B cell (primary cell): ENCODE measurements around the gene RBM33. TPM values are rescaled to one million over a fixed set of nuclear protein-coding genes. Genes with fewer than 3 reads are reported as not detected.
A peak's percentile ranks its signal among the peaks of the same experiment; 100 is the strongest.

Experiments used
- ATAC-seq: fragments of 200-7000 bp; cut with Tn5 transposase; one replicate; pipeline ENCODE4 v1.10.0; 2021; ENCODE audit warnings: low read depth, mild to moderate bottlenecking, moderate number of reproducible peaks, moderate library complexity
- CTCF ChIA-PET: fragments of 350-600 bp; sonication (Branson Sonifier 250); formaldehyde crosslinking; loops from one replicate; lab custom pipeline; 2021; ENCODE audit warnings: antibody characterized with exemption, inconsistent platforms; lab: Charles Lee
- POLR2A ChIA-PET: fragments of 350-600 bp; sonication (Branson Sonifier 250); formaldehyde crosslinking; loops from one replicate; lab custom pipeline; 2021; ENCODE audit warnings: antibody characterized with exemption; lab: Charles Lee
- DNase-seq: peaks from one replicate; pipeline ENCODE4 v3.0.0; 2013
- H2AFZ ChIP-seq: 2 replicates; pipeline ENCODE4 v1.6.1; 2012; ENCODE audit warnings: mild to moderate bottlenecking, low read depth, low read length; ENCODE audit not compliant: insufficient read depth, poor library complexity, severe bottlenecking
- H3K27ac ChIP-seq, 2 donors: 1 replicate in 1 of 2; 2 replicates in 1 of 2; pipeline ENCODE4 v1.5.1; 2012 to 2013; ENCODE audit warnings: low read length in 2 of 2, mild to moderate bottlenecking in 2 of 2, moderate library complexity in 1 of 2
- H3K27me3 ChIP-seq, 4 experiments: fragments of 200-600 bp in 1 of 4; sonication (generic) in 1 of 4; replicated peaks in 1 of 4; 1 replicate in 2 of 4; 2 replicates in 2 of 4; pipeline versions ENCODE4 v1.6.1 to v1.7.0; 2013 to 2016; ENCODE audit warnings: low read length in 3 of 4, mild to moderate bottlenecking in 2 of 4, mixed read lengths in 1 of 4, moderate library complexity in 1 of 4; ENCODE audit not compliant: insufficient read depth in 4 of 4, control insufficient read depth in 3 of 4; ENCODE audit errors: control extremely low read depth in 1 of 4
- H3K36me3 ChIP-seq, 2 experiments: replicated peaks in 1 of 2; 1 replicate in 1 of 2; 2 replicates in 1 of 2; pipeline versions ENCODE4 v1.6.1 to v1.7.1; 2013; ENCODE audit warnings: low read length in 1 of 2; ENCODE audit not compliant: insufficient read depth in 2 of 2, control insufficient read depth in 1 of 2; ENCODE audit errors: control extremely low read depth in 1 of 2, extremely low read depth in 1 of 2
- H3K4me1 ChIP-seq, 2 donors: fragments of 200-600 bp in 1 of 2; sonication (generic) in 1 of 2; 1 replicate in 1 of 2; 2 replicates in 1 of 2; pipeline versions ENCODE4 v1.5.1 to v1.6.1; 2013 to 2017; ENCODE audit warnings: low read length in 2 of 2; ENCODE audit not compliant: control insufficient read depth in 2 of 2, insufficient read depth in 2 of 2
- H3K4me2 ChIP-seq: replicated peaks from 2 replicates; pipeline ENCODE3; 2012; ENCODE audit warnings: mild to moderate bottlenecking, low read depth, low read length; ENCODE audit not compliant: poor library complexity, severe bottlenecking
- H3K4me3 ChIP-seq, 5 experiments: fragments of 200-600 bp in 1 of 5; sonication (generic) in 1 of 5; 1 replicate in 3 of 5; 2 replicates in 2 of 5; pipeline versions ENCODE4 v1.5.1 to v1.7.0; 2011 to 2016; ENCODE audit warnings: low read length in 4 of 5, mild to moderate bottlenecking in 4 of 5, low read depth in 2 of 5, control low read depth in 1 of 5, moderate library complexity in 1 of 5; ENCODE audit not compliant: insufficient read depth in 1 of 5; ENCODE audit errors: control extremely low read depth in 1 of 5, extremely low read depth in 1 of 5
- H3K79me2 ChIP-seq: fragments of 200-600 bp; sonication (generic); one replicate; pipeline ENCODE4 v1.6.0; 2016; ENCODE audit warnings: low read length; ENCODE audit not compliant: control insufficient read depth, insufficient read depth
- H3K9ac ChIP-seq: fragments of 200-600 bp; sonication (generic); 2 replicates; pipeline ENCODE4 v1.6.1; 2017; ENCODE audit warnings: mild to moderate bottlenecking, low read length, moderate library complexity
- H3K9me3 ChIP-seq, 3 donors: one replicate each; pipeline versions ENCODE4 v1.6.1 to v1.7.1; 2013; ENCODE audit warnings: low read length in 2 of 3; ENCODE audit not compliant: control insufficient read depth in 2 of 3, insufficient read depth in 1 of 3; ENCODE audit errors: control extremely low read depth in 1 of 3
- H4K20me1 ChIP-seq: 2 replicates; pipeline ENCODE4 v1.6.0; 2012; ENCODE audit warnings: mild to moderate bottlenecking, low read length; ENCODE audit not compliant: insufficient read depth, control insufficient read depth, poor library complexity, severe bottlenecking
- H3K27ac Mint-ChIP-seq: one replicate; pipeline ENCODE4 v1.8.0; 2021; ENCODE audit warnings: mixed read lengths
- H3K27me3 Mint-ChIP-seq: one replicate; pipeline ENCODE4 v1.8.0; 2021; ENCODE audit warnings: mixed read lengths
- H3K4me1 Mint-ChIP-seq: one replicate; pipeline ENCODE4 v1.8.0; 2021; ENCODE audit warnings: mixed read lengths
- H3K4me3 Mint-ChIP-seq: one replicate; pipeline ENCODE4 v1.8.0; 2021; ENCODE audit warnings: mixed read lengths
- H3K9me3 Mint-ChIP-seq: one replicate; pipeline ENCODE4 v1.8.0; 2022; ENCODE audit warnings: mixed read lengths; ENCODE audit not compliant: insufficient read depth
- EZH2 ChIP-seq: IDR thresholded peaks from 2 replicates; pipeline ENCODE4 v1.6.1; 2012; ENCODE audit warnings: borderline replicate concordance, low read depth, mild to moderate bottlenecking, moderate library complexity, low read length; ENCODE audit not compliant: insufficient read depth, poor library complexity, severe bottlenecking
- WGBS: methylation state at CpG from one replicate; pipeline ENCODE4 v1.1.5; 2013; ENCODE audit warnings: missing lambda C conversion rate; ENCODE audit not compliant: insufficient coverage; 5-methylcytosine and 5-hydroxymethylcytosine counted together
- intact Hi-C: fragments of 100-400 bp; cut with micrococcal nuclease; formaldehyde crosslinking; loops from one replicate; pipeline ENCODE4 v1.10.0; 2022
- polyA plus RNA-seq: library from polyadenylated mRNA; depleted of rRNA; stranded (reverse); fragments of >200 nt; gene quantifications from 2 replicates; pipeline ENCODE4 v1.2.3, GENCODE V29; 2012
- total RNA-seq, 2 donors: library from RNA; stranded (reverse); fragments of 120-200 nt in 1 of 2; gene quantifications; 1 replicate in 1 of 2; 2 replicates in 1 of 2; pipeline versions ENCODE4 v1.2.3 to v1.2.4, GENCODE V29; 2013 to 2022
- TF ChIP-seq, protein P1 (sequence below): fragments of 200-600 bp; IDR thresholded peaks from one replicate; pipeline ENCODE4 v1.8.0; 2022; ENCODE audit warnings: antibody characterized with exemption, mild to moderate bottlenecking

The RBM33 gene
- total and polyA plus RNA-seq, 2 donors (not counting 1 experiment from before 2014, with no cell fraction given): 33.5 to 189 TPM

DNA sequence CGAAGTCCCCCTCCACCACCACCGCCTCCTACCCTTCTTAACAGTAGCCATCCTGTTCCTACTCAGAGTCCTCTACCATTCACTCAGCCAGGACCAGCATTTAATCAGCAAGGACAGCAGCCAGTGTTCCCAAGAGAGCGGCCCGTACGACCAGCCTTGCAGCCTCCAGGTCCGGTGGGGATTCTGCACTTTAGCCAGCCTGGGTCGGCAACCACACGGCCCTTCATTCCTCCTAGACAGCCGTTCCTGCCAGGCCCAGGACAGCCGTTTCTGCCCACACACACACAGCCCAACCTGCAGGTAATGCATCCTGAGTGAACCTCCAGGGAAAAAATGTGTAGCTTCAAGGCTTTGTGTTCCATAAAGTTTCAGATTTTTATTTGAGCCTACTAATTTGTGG lies 93.6 kb downstream of the RBM33 start:
- H4K20me1 ChIP-seq: peaks cover 7% of the 10 kb centered on the region
- H3K27me3 ChIP-seq: no peaks in the 10 kb centered on the region
- ATAC-seq: no peak
- POLR2A ChIA-PET: no interaction called here
- CTCF ChIA-PET: interaction anchor here (1.0 to 14.4 kb wide), 3 partner anchors 14 to 141 kb away, joined by 3 to 242 read pairs (median 3); no protein-coding TSS in a partner anchor
- peaks cover 37% of the 10 kb centered on the region for H3K79me2 ChIP-seq
- H3K4me1 Mint-ChIP-seq: peaks cover 46% of the 10 kb centered on the region
- intact Hi-C loops: loop anchor here (1.0 kb wide), 2 partner anchors 140 to 811 kb away; no protein-coding TSS in a partner anchor
- H3K27me3 Mint-ChIP-seq: no peaks in the 10 kb centered on the region
- H3K9me3 ChIP-seq: peaks cover 0 to 3% (median 0%) of the 10 kb centered on the region in 3 donors
- H3K4me2 ChIP-seq: no peak overlapping the region
- peaks cover 11 to 15% of the 10 kb centered on the region in 2 donors for H3K4me1 ChIP-seq
- no peak overlapping the region for H3K27ac ChIP-seq
- H3K27ac Mint-ChIP-seq: no peak overlapping the region
- H3K4me3 ChIP-seq: no peak overlapping the region
- TF ChIP-seq, protein P1, sequence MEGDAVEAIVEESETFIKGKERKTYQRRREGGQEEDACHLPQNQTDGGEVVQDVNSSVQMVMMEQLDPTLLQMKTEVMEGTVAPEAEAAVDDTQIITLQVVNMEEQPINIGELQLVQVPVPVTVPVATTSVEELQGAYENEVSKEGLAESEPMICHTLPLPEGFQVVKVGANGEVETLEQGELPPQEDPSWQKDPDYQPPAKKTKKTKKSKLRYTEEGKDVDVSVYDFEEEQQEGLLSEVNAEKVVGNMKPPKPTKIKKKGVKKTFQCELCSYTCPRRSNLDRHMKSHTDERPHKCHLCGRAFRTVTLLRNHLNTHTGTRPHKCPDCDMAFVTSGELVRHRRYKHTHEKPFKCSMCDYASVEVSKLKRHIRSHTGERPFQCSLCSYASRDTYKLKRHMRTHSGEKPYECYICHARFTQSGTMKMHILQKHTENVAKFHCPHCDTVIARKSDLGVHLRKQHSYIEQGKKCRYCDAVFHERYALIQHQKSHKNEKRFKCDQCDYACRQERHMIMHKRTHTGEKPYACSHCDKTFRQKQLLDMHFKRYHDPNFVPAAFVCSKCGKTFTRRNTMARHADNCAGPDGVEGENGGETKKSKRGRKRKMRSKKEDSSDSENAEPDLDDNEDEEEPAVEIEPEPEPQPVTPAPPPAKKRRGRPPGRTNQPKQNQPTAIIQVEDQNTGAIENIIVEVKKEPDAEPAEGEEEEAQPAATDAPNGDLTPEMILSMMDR: no peak
- no peak for TF ChIP-seq EZH2
- no peak overlapping the region for H3K9ac ChIP-seq
- 98% methylated on average over 8 of the region's 10 CpGs for WGBS
- no peak for DNase-seq
- H3K4me3 Mint-ChIP-seq: no peak overlapping the region
- H3K36me3 ChIP-seq: peaks cover 3 to 59% of the 10 kb centered on the region in 2 experiments
- H3K9me3 Mint-ChIP-seq: no peaks in the 10 kb centered on the region
- H2AFZ ChIP-seq: no peak overlapping the region

DNA sequence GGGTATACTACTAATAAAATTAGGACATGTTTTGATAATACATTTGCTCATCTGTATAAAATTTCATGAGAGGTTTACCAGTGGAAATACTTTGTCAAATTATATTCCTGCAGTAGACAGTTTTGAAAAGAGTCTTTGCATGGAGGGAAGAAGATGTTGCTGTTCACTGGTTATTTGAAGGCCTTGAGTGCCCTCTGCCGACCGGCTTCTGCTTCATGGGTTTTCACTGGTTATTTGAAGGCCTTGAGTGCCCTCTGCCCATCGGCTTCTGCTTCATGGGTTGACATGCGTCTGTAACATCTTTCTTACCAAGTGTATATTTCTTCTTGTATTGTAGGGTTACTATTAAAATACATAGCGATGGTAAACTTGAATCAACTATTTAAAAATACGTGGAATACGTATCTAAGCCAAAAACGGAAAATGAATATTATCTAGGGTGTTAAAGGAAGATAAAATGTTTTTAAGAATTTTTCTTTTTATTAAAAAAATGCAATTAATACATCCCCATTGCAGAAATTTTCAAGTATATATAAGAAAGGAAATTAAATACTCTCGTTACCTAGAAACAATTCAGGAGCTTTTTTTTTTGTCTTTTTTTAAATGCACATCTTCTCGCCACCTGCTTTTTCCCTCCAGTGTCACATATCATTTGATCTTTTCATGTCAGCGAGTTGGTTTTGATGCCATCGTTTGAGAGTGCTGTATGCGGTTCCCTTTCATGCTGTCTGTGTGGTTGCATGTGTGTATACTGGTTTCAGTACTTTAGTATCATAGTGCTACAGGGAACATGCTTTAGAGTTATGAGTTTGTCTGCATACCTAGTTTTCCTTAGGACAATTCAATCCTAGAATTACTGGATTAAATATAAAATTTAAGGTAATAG lies 94.4 kb downstream of the RBM33 start:
- Histone ChIP-seq H3K4me2 (no peak overlapping the region), H3K4me3 (no peak overlapping the region), H3K9me3 (peaks cover 0 to 3% (median 0%) of the 10 kb centered on the region in 3 donors), H2AFZ (no peak overlapping the region), H3K79me2 (peaks cover 35% of the 10 kb centered on the region), H4K20me1 (peaks cover 7% of the 10 kb centered on the region), H3K27me3 (no peaks in the 10 kb centered on the region), H3K27ac (no peak overlapping the region), H3K4me1 (peaks cover 3 to 7% of the 10 kb centered on the region in 2 donors), H3K36me3 (peaks cover 7 to 63% of the 10 kb centered on the region in 2 experiments), H3K9ac (no peak overlapping the region)
- DNase-seq (peak; percentile 81), ATAC-seq (peak; percentile 36)
- ChIA-PET POLR2A (no interaction called here), CTCF (interaction anchor here (0.5 to 14.4 kb wide), 7 partner anchors 15 to 1528 kb away, joined by 3 to 242 read pairs (median 3); no protein-coding TSS in a partner anchor)
- Mint-ChIP-seq H3K27me3 (no peaks in the 10 kb centered on the region), H3K27ac (peak overlapping the region; percentile 7), H3K4me3 (no peak overlapping the region), H3K9me3 (no peaks in the 10 kb centered on the region), H3K4me1 (peaks cover 44% of the 10 kb centered on the region)
- TF ChIP-seq EZH2: no peak
- TF ChIP-seq, protein P1: peak; percentile 81
- intact Hi-C loops: loop anchor here (1.0 kb wide), 2 partner anchors 141 to 812 kb away; no protein-coding TSS in a partner anchor
- 30% methylated on average over 2 of the region's 13 CpGs for WGBS
